Measurements from ENCODE around the gene ZNF652. TPM values are rescaled to one million over a fixed set of nuclear protein-coding genes. Genes with fewer than 3 reads are reported as not detected.

ZNF652 gene
- total RNA-seq = 10 to 100 TPM; 51.0 to 61.0 (median 57.1) TPM
- 77.7 TPM for total RNA-seq (2013)
- total RNA-seq = 5.4 to 128 (median 71.7) reads per million in 29 experiments

- H3K4me1 ChIP-seq (ENCODE audit: control insufficient read depth in 1 of 2, extremely low read depth in 1 of 2, insufficient read depth in 2 of 2, low read length in 2 of 2) = peaks cover 43 to 45% of the 10 kb centered on the region in 2 experiments
- H3K9me3 ChIP-seq = no peaks in the 10 kb centered on the region
- ATAC-seq (replicated peaks in 1 of 4) = peak; percentile 67 to 76 (median 71)
- POLR2A ChIA-PET = interaction anchor here (0.6 to 1.0 kb wide), 6 partner anchors 27 to 403 kb away, joined by 3 to 7 read pairs (median 6); partner anchors contain the start of gene PHB1 (in 1 of the 2)
- peak within 1 kb of the TSS; percentile 75 for H3K27ac ChIP-seq (ENCODE audit: low read length)
- Mint-ChIP-seq H3K4me1 (peaks cover 53 to 64% (median 56%) of the 10 kb centered on the region in 3 donors), H3K9me3 (no peaks in the 10 kb centered on the region), H3K27me3 (no peaks in the 10 kb centered on the region), H3K36me3 (no peaks in the 10 kb centered on the region), H3K27ac (peak within 1 kb of the TSS; percentile 95), H3K4me3 (peak within 1 kb of the TSS; percentile 83 to 95 (median 91))
- no peaks in the 10 kb centered on the region for H3K36me3 ChIP-seq (ENCODE audit: control insufficient read depth in 2 of 2, extremely low read depth in 1 of 2, insufficient read depth in 1 of 2, low read length in 1 of 2)
- H3K27me3 ChIP-seq (replicated peaks in 1 of 2; ENCODE audit: control insufficient read depth in 2 of 2, extremely low read depth in 1 of 2, insufficient read depth in 2 of 2, low read length in 1 of 2) = no peaks in the 10 kb centered on the region
- peak; percentile 90 to 97 (median 95) for DNase-seq
- H3K4me3 ChIP-seq (ENCODE audit: control insufficient read depth in 1 of 2, extremely low read depth in 1 of 2, low read length in 1 of 2) = peak within 1 kb of the TSS; percentile 82 to 97
- WGBS (ENCODE audit: insufficient coverage) = under 1% methylated on average over 85 of the region's 106 CpGs
- CTCF ChIA-PET = interaction anchor here (0.6 to 1.2 kb wide), 6 partner anchors 27 to 314 kb away, joined by 3 to 10 read pairs (median 6); no protein-coding TSS in a partner anchor
Measured at GRCh38 chr17:49361902-49362722, at the start of gene ZNF652. TSS of gene ZNF652 (minus strand) at chr17:49362250. CDS start at chr17:49317725, 44,525 bp downstream.

DNA sequence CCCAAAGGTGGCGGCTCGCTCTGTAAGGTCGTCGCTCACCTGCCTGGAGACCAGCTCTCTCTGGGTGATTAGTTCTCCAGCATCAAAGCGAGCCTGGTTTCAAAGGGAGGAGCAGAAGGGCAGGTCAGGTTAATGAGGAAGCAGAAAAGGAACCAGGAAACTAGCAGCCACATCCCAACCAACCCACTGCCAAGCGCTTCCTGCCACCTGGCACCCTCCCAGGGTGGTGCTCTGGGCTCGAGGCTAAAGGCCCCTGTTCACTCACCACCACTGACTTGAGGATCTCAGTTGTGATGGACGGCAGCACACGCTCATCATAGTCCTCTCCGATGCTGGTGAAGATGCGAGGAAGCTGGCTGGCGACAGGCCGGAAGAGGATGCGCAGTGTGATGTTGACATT, 47.0 kb upstream of the ZNF652 start:
- Histone ChIP-seq H3K9me3 (no peaks in the 10 kb centered on the region), H3K27ac (ENCODE audit: low read length) (no peak overlapping the region), H3K27me3 (replicated peaks in 1 of 2; ENCODE audit: control insufficient read depth in 2 of 2, extremely low read depth in 1 of 2, insufficient read depth in 2 of 2, low read length in 1 of 2) (no peaks in the 10 kb centered on the region), H3K4me3 (ENCODE audit: control insufficient read depth in 1 of 2, extremely low read depth in 1 of 2, low read length in 1 of 2) (no peak overlapping the region), H3K4me1 (ENCODE audit: control insufficient read depth in 1 of 2, extremely low read depth in 1 of 2, insufficient read depth in 2 of 2, low read length in 2 of 2) (peaks cover 7 to 31% of the 10 kb centered on the region in 2 experiments), H3K36me3 (ENCODE audit: control insufficient read depth in 2 of 2, extremely low read depth in 1 of 2, insufficient read depth in 1 of 2, low read length in 1 of 2) (peaks cover 13 to 85% of the 10 kb centered on the region in 2 donors)
- H3K4me1 Mint-ChIP-seq = peaks cover 29 to 35% (median 34%) of the 10 kb centered on the region in 3 donors
- H3K27me3 Mint-ChIP-seq = no peaks in the 10 kb centered on the region
- ChIA-PET POLR2A (interaction anchor here in 1 of 2 donors (0.5 kb wide), 1 partner anchor 128 kb away, joined by 5 read pairs; no protein-coding TSS in a partner anchor), CTCF (interaction anchor here (0.6 to 1.9 kb wide), 4 partner anchors 78 to 148 kb away, joined by 3 to 10 read pairs (median 3); no protein-coding TSS in a partner anchor)
- peaks cover 63% of the 10 kb centered on the region for H3K36me3 Mint-ChIP-seq
- DNase-seq (no peak), ATAC-seq (replicated peaks in 1 of 4) (no peak)
- no peak overlapping the region for H3K4me3 Mint-ChIP-seq
- 90% methylated on average over 12 of the region's 14 CpGs for WGBS (ENCODE audit: insufficient coverage)
- H3K27ac Mint-ChIP-seq = peak overlapping the region in 1 of 2 donors; percentile 22
- H3K9me3 Mint-ChIP-seq = no peaks in the 10 kb centered on the region

DNA sequence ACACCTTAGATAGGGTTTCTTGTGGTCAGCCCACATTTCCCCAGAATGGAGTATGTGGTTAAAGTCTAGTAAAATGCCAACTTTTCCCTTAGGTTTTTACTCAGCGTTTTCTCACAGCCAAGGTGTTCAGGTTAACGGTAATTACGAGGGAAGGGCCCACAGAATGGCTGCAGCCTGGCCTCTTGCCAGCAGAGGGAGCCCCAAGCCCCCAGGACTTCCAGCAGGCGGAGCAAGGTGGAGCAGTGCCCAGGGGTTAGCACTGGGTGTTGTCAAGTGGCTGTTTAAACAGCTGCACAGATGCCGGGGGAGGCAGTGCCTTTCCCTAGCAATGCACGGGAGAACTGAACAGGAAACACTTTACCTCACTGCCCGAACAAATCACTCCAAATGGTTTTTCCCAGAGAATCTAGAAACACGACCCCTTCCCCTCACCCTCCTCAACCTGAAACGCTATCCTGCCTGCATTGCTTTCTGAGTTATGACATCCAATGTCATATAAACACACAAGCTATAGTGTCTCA, 46.0 kb upstream of the ZNF652 start:
- DNase-seq (peak; percentile 62 to 89 (median 79)), ATAC-seq (replicated peaks in 1 of 4) (peak; percentile 94 to 99 (median 96))
- Mint-ChIP-seq H3K9me3 (no peaks in the 10 kb centered on the region), H3K4me1 (peaks cover 32 to 38% (median 36%) of the 10 kb centered on the region in 3 donors), H3K27me3 (no peaks in the 10 kb centered on the region), H3K4me3 (no peak overlapping the region), H3K27ac (peak overlapping the region in 1 of 2 donors; percentile 61), H3K36me3 (peaks cover 71% of the 10 kb centered on the region)
- Histone ChIP-seq H3K4me1 (ENCODE audit: control insufficient read depth in 1 of 2, extremely low read depth in 1 of 2, insufficient read depth in 2 of 2, low read length in 2 of 2) (peaks cover 3 to 35% of the 10 kb centered on the region in 2 experiments), H3K4me3 (ENCODE audit: control insufficient read depth in 1 of 2, extremely low read depth in 1 of 2, low read length in 1 of 2) (no peak overlapping the region), H3K27ac (ENCODE audit: low read length) (no peak overlapping the region), H3K27me3 (replicated peaks in 1 of 2; ENCODE audit: control insufficient read depth in 2 of 2, extremely low read depth in 1 of 2, insufficient read depth in 2 of 2, low read length in 1 of 2) (no peaks in the 10 kb centered on the region), H3K9me3 (no peaks in the 10 kb centered on the region), H3K36me3 (ENCODE audit: control insufficient read depth in 2 of 2, extremely low read depth in 1 of 2, insufficient read depth in 1 of 2, low read length in 1 of 2) (peaks cover 17 to 90% of the 10 kb centered on the region in 2 donors)
- CTCF ChIA-PET = interaction anchor here (0.6 to 1.9 kb wide), 9 partner anchors 10 to 149 kb away, joined by 3 to 19 read pairs (median 3); no protein-coding TSS in a partner anchor
- WGBS (ENCODE audit: insufficient coverage) = 20% methylated on average over 9 of the region's 9 CpGs
- POLR2A ChIA-PET = interaction anchor here in 1 of 2 donors (1.1 kb wide), 1 partner anchor 150 kb away, joined by 3 read pairs; no protein-coding TSS in a partner anchor

GRCh38 chr17:49407086-49407485, 45.0 kb upstream of the ZNF652 start:
- Mint-ChIP-seq H3K27ac (no peak overlapping the region), H3K9me3 (no peaks in the 10 kb centered on the region), H3K27me3 (no peaks in the 10 kb centered on the region), H3K36me3 (peaks cover 75% of the 10 kb centered on the region), H3K4me3 (no peak overlapping the region), H3K4me1 (peaks cover 31 to 42% (median 35%) of the 10 kb centered on the region in 3 donors)
- Histone ChIP-seq H3K4me3 (ENCODE audit: control insufficient read depth in 1 of 2, extremely low read depth in 1 of 2, low read length in 1 of 2) (no peak overlapping the region), H3K27me3 (replicated peaks in 1 of 2; ENCODE audit: control insufficient read depth in 2 of 2, extremely low read depth in 1 of 2, insufficient read depth in 2 of 2, low read length in 1 of 2) (no peaks in the 10 kb centered on the region), H3K4me1 (ENCODE audit: control insufficient read depth in 1 of 2, extremely low read depth in 1 of 2, insufficient read depth in 2 of 2, low read length in 2 of 2) (peaks cover 3 to 45% of the 10 kb centered on the region in 2 experiments), H3K27ac (ENCODE audit: low read length) (no peak overlapping the region), H3K9me3 (no peaks in the 10 kb centered on the region), H3K36me3 (ENCODE audit: control insufficient read depth in 2 of 2, extremely low read depth in 1 of 2, insufficient read depth in 1 of 2, low read length in 1 of 2) (peaks cover 17 to 84% of the 10 kb centered on the region in 2 donors)
- ChIA-PET POLR2A (no interaction called here), CTCF (interaction anchor here (0.7 to 1.9 kb wide), 5 partner anchors 10 to 150 kb away, joined by 3 to 19 read pairs (median 7); no protein-coding TSS in a partner anchor)
- DNase-seq (no peak), ATAC-seq (replicated peaks in 1 of 4) (no peak)
- 95% methylated on average over 3 of the region's 9 CpGs for WGBS (ENCODE audit: insufficient coverage)

- peaks cover 3 to 48% of the 10 kb centered on the region in 2 experiments for H3K4me1 ChIP-seq (ENCODE audit: control insufficient read depth in 1 of 2, extremely low read depth in 1 of 2, insufficient read depth in 2 of 2, low read length in 2 of 2)
- ChIA-PET POLR2A (no interaction called here), CTCF (interaction anchor here in 1 of 2 donors (0.6 to 1.1 kb wide), 2 partner anchors 38 to 99 kb away, joined by 3 to 7 read pairs; no protein-coding TSS in a partner anchor)
- no peaks in the 10 kb centered on the region for H3K27me3 ChIP-seq (replicated peaks in 1 of 2; ENCODE audit: control insufficient read depth in 2 of 2, extremely low read depth in 1 of 2, insufficient read depth in 2 of 2, low read length in 1 of 2)
- H3K27ac Mint-ChIP-seq = peak overlapping the region in 1 of 2 donors; percentile 3
- no peak overlapping the region for H3K4me3 Mint-ChIP-seq
- H3K4me3 ChIP-seq (ENCODE audit: control insufficient read depth in 1 of 2, extremely low read depth in 1 of 2, low read length in 1 of 2) = no peak overlapping the region
- DNase-seq (no peak), ATAC-seq (replicated peaks in 1 of 4) (no peak)
- 95% methylated on average over 3 of the region's 9 CpGs for WGBS (ENCODE audit: insufficient coverage)
- H3K9me3 ChIP-seq = no peaks in the 10 kb centered on the region
- H3K4me1 Mint-ChIP-seq = peaks cover 28 to 39% (median 29%) of the 10 kb centered on the region in 3 donors
- H3K27me3 Mint-ChIP-seq = no peaks in the 10 kb centered on the region
- peaks cover 73% of the 10 kb centered on the region for H3K36me3 Mint-ChIP-seq
- peaks cover 17 to 79% of the 10 kb centered on the region in 2 donors for H3K36me3 ChIP-seq (ENCODE audit: control insufficient read depth in 2 of 2, extremely low read depth in 1 of 2, insufficient read depth in 1 of 2, low read length in 1 of 2)
- no peak overlapping the region for H3K27ac ChIP-seq (ENCODE audit: low read length)
- no peaks in the 10 kb centered on the region for H3K9me3 Mint-ChIP-seq
Measured at GRCh38 chr17:49406421-49407061, 44.5 kb upstream of the ZNF652 start.

Data from T-cell (primary cell).